ENCODE results near the gene RALY.

The RALY gene

DNA sequence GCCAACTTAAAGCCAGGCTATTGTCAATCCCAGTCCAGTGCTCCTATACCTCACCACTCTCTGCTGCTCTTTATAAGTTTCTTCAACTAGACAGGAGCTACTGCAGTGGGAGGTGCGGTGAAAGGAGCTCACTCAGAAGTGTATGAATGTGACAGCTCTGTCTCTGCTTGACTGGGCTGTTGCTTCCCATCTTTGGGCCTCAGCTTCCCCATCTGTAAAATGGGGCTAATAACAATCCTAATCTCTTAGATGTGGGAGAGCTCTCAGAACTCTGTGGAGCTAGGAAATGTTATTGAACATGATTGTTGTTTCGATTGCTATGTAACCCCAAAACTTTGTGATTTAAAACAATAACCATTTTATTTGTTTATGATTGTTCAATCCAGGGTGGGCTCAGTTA, 8.4 kb upstream of the RALY start:
- Histone ChIP-seq H3K27ac (ENCODE audit: insufficient read depth, low read depth, low read length, poor library complexity, severe bottlenecking) (no peak overlapping the region), H3K9me3 (ENCODE audit: control insufficient read depth, low read length) (no peaks in the 10 kb centered on the region), H3K36me3 (ENCODE audit: control insufficient read depth, insufficient read depth, low read length) (no peaks in the 10 kb centered on the region), H3K4me1 (ENCODE audit: control insufficient read depth, insufficient read depth, low read length) (no peaks in the 10 kb centered on the region), H3K27me3 (ENCODE audit: control insufficient read depth, insufficient read depth, low read length, poor library complexity, severe bottlenecking) (no peaks in the 10 kb centered on the region), H3K4me3 (ENCODE audit: insufficient read depth, low read depth, low read length) (no peak overlapping the region)
- WGBS, 2 experiments = 94 to 97% methylated on average over 1 to 2 of the region's 2 CpGs

GRCh38 chr20:33985830-33986229, 7.9 kb upstream of the RALY start:
- no peak overlapping the region for H3K27ac ChIP-seq (ENCODE audit: insufficient read depth, low read depth, low read length, poor library complexity, severe bottlenecking)
- H3K4me3 ChIP-seq (ENCODE audit: insufficient read depth, low read depth, low read length) = no peak overlapping the region
- no peaks in the 10 kb centered on the region for H3K9me3 ChIP-seq (ENCODE audit: control insufficient read depth, low read length)
- 44 to 45% methylated on average over 2 of the region's 2 CpGs for WGBS, 2 experiments
- H3K27me3 ChIP-seq (ENCODE audit: control insufficient read depth, insufficient read depth, low read length, poor library complexity, severe bottlenecking) = no peaks in the 10 kb centered on the region
- no peaks in the 10 kb centered on the region for H3K36me3 ChIP-seq (ENCODE audit: control insufficient read depth, insufficient read depth, low read length)
- no peaks in the 10 kb centered on the region for H3K4me1 ChIP-seq (ENCODE audit: control insufficient read depth, insufficient read depth, low read length)

DNA sequence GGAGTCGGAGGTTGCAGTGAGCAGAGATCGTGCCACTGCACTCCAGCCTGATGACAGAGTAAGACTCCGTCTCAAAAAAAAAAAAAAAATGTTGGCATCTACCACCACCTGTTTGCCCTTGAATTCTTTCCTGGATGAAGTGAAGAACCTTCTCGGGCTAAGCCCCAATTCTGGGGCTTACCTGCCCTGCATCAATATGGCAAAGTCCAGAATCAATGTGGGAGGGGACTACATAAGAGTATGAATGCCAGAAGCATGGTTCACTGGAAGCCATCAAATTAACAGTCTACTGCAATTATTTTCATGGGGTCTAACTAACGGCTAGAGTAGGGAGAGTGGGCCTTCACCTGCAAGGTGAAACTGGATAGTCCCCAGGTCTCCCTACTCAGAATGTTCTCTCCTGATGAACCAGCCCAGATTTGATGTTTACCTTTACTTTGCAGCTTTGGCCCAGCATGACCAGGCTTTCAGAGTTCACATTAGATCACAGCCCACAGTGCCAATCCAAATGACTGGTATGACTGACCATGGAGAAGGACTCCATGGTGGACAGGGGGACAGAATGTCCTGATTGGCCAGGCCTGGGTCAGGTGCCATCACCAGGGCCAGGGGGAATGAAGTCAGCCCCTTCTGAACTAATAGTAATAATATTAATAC, 7.0 kb upstream of the RALY start:
- 96% methylated on average over 5 of the region's 5 CpGs for WGBS, 2 experiments
- no peaks in the 10 kb centered on the region for H3K36me3 ChIP-seq (ENCODE audit: control insufficient read depth, insufficient read depth, low read length)
- H3K9me3 ChIP-seq (ENCODE audit: control insufficient read depth, low read length) = no peaks in the 10 kb centered on the region
- H3K4me1 ChIP-seq (ENCODE audit: control insufficient read depth, insufficient read depth, low read length) = no peaks in the 10 kb centered on the region
- no peaks in the 10 kb centered on the region for H3K27me3 ChIP-seq (ENCODE audit: control insufficient read depth, insufficient read depth, low read length, poor library complexity, severe bottlenecking)
- H3K4me3 ChIP-seq (ENCODE audit: insufficient read depth, low read depth, low read length) = no peak overlapping the region
- H3K27ac ChIP-seq (ENCODE audit: insufficient read depth, low read depth, low read length, poor library complexity, severe bottlenecking) = no peak overlapping the region

- WGBS, 2 experiments = 96 to 97% methylated on average over 4 of the region's 4 CpGs
- no peaks in the 10 kb centered on the region for H3K27me3 ChIP-seq (ENCODE audit: control insufficient read depth, insufficient read depth, low read length, poor library complexity, severe bottlenecking)
- no peaks in the 10 kb centered on the region for H3K36me3 ChIP-seq (ENCODE audit: control insufficient read depth, insufficient read depth, low read length)
- no peaks in the 10 kb centered on the region for H3K9me3 ChIP-seq (ENCODE audit: control insufficient read depth, low read length)
- no peak overlapping the region for H3K27ac ChIP-seq (ENCODE audit: insufficient read depth, low read depth, low read length, poor library complexity, severe bottlenecking)
- H3K4me1 ChIP-seq (ENCODE audit: control insufficient read depth, insufficient read depth, low read length) = no peaks in the 10 kb centered on the region
- H3K4me3 ChIP-seq (ENCODE audit: insufficient read depth, low read depth, low read length) = no peak overlapping the region
These were observed 3.6 kb upstream of the RALY start for GRCh38 chr20:33990075-33990474.

- Histone ChIP-seq H3K27ac (ENCODE audit: insufficient read depth, low read depth, low read length, poor library complexity, severe bottlenecking) (no peak overlapping the region), H3K4me1 (ENCODE audit: control insufficient read depth, insufficient read depth, low read length) (no peaks in the 10 kb centered on the region), H3K4me3 (ENCODE audit: insufficient read depth, low read depth, low read length) (no peak overlapping the region), H3K27me3 (ENCODE audit: control insufficient read depth, insufficient read depth, low read length, poor library complexity, severe bottlenecking) (no peaks in the 10 kb centered on the region), H3K9me3 (ENCODE audit: control insufficient read depth, low read length) (no peaks in the 10 kb centered on the region), H3K36me3 (ENCODE audit: control insufficient read depth, insufficient read depth, low read length) (no peaks in the 10 kb centered on the region)
- 95% methylated on average over 6 of the region's 6 CpGs for WGBS, 2 experiments
These were observed 2.2 kb upstream of the RALY start for GRCh38 chr20:33991502-33991901.

- Histone ChIP-seq H3K27ac (ENCODE audit: insufficient read depth, low read depth, low read length, poor library complexity, severe bottlenecking) (peak overlapping the region; percentile 70), H3K27me3 (ENCODE audit: control insufficient read depth, insufficient read depth, low read length, poor library complexity, severe bottlenecking) (no peaks in the 10 kb centered on the region), H3K4me1 (ENCODE audit: control insufficient read depth, insufficient read depth, low read length) (no peaks in the 10 kb centered on the region), H3K4me3 (ENCODE audit: insufficient read depth, low read depth, low read length) (peak overlapping the region; percentile 76), H3K36me3 (ENCODE audit: control insufficient read depth, insufficient read depth, low read length) (no peaks in the 10 kb centered on the region), H3K9me3 (ENCODE audit: control insufficient read depth, low read length) (no peaks in the 10 kb centered on the region)
- WGBS, 2 experiments = 48 to 49% methylated on average over 20 of the region's 20 CpGs
These were observed 1.4 kb upstream of the RALY start for GRCh38 chr20:33992145-33992922.

GRCh38 chr20:33992923-33993575, 662 bp upstream of the RALY start:
- H3K4me3 ChIP-seq (ENCODE audit: insufficient read depth, low read depth, low read length) = peak overlapping the region; percentile 81
- no peaks in the 10 kb centered on the region for H3K4me1 ChIP-seq (ENCODE audit: control insufficient read depth, insufficient read depth, low read length)
- WGBS, 2 experiments = 0% methylated on average over 35 of the region's 35 CpGs
- H3K27me3 ChIP-seq (ENCODE audit: control insufficient read depth, insufficient read depth, low read length, poor library complexity, severe bottlenecking) = no peaks in the 10 kb centered on the region
- H3K27ac ChIP-seq (ENCODE audit: insufficient read depth, low read depth, low read length, poor library complexity, severe bottlenecking) = peak overlapping the region; percentile 99
- H3K36me3 ChIP-seq (ENCODE audit: control insufficient read depth, insufficient read depth, low read length) = no peaks in the 10 kb centered on the region
- no peaks in the 10 kb centered on the region for H3K9me3 ChIP-seq (ENCODE audit: control insufficient read depth, low read length)

- H3K27me3 ChIP-seq (ENCODE audit: control insufficient read depth, insufficient read depth, low read length, poor library complexity, severe bottlenecking) = no peaks in the 10 kb centered on the region
- H3K9me3 ChIP-seq (ENCODE audit: control insufficient read depth, low read length) = no peaks in the 10 kb centered on the region
- H3K36me3 ChIP-seq (ENCODE audit: control insufficient read depth, insufficient read depth, low read length) = no peaks in the 10 kb centered on the region
- 0 to 1% methylated on average over 57 of the region's 57 CpGs for WGBS, 2 experiments
- H3K4me3 ChIP-seq (ENCODE audit: insufficient read depth, low read depth, low read length) = peak overlapping the region; percentile 81
- no peaks in the 10 kb centered on the region for H3K4me1 ChIP-seq (ENCODE audit: control insufficient read depth, insufficient read depth, low read length)
- H3K27ac ChIP-seq (ENCODE audit: insufficient read depth, low read depth, low read length, poor library complexity, severe bottlenecking) = peak overlapping the region; percentile 99
These were observed 657 bp downstream of the RALY start for GRCh38 chr20:33994222-33994913.

GRCh38 chr20:33995053-33995831, 1.5 kb downstream of the RALY start:
- Histone ChIP-seq H3K36me3 (ENCODE audit: control insufficient read depth, insufficient read depth, low read length) (no peaks in the 10 kb centered on the region), H3K4me3 (ENCODE audit: insufficient read depth, low read depth, low read length) (peak overlapping the region; percentile 81), H3K4me1 (ENCODE audit: control insufficient read depth, insufficient read depth, low read length) (no peaks in the 10 kb centered on the region), H3K9me3 (ENCODE audit: control insufficient read depth, low read length) (no peaks in the 10 kb centered on the region), H3K27ac (ENCODE audit: insufficient read depth, low read depth, low read length, poor library complexity, severe bottlenecking) (no peak overlapping the region), H3K27me3 (ENCODE audit: control insufficient read depth, insufficient read depth, low read length, poor library complexity, severe bottlenecking) (no peaks in the 10 kb centered on the region)
- 54 to 56% methylated on average over 7 of the region's 8 CpGs for WGBS, 2 experiments

Measured in ectodermal cell (in vitro differentiated cells).